Osteoblast (primary cell): ENCODE results near the gene SHCBP1L. TPM values are rescaled to one million over a fixed set of nuclear protein-coding genes. Genes with fewer than 3 reads are reported as not detected.

Experiments
- DNase-seq: peaks from one replicate; pipeline ENCODE4 v3.0.0; 2011; ENCODE audit warnings: low spot score, mixed read lengths; ENCODE audit not compliant: insufficient read length; ENCODE audit errors: missing footprints
- H2AFZ ChIP-seq: 2 replicates; pipeline ENCODE4 v1.6.0; 2011; ENCODE audit warnings: mild to moderate bottlenecking, low read length
- H3K27ac ChIP-seq: 2 replicates; pipeline ENCODE4 v1.5.1; 2011; ENCODE audit warnings: mild to moderate bottlenecking, low read depth, low read length, moderate library complexity
- H3K27me3 ChIP-seq: 2 replicates; pipeline ENCODE4 v1.6.0; 2012; ENCODE audit warnings: mild to moderate bottlenecking, control low read depth, inconsistent platforms, low read length, moderate library complexity; ENCODE audit not compliant: insufficient read depth
- H3K36me3 ChIP-seq: 2 replicates; pipeline ENCODE4 v1.5.1; 2011; ENCODE audit warnings: mild to moderate bottlenecking, low read length, control low read depth, moderate library complexity; ENCODE audit not compliant: insufficient read depth
- H3K4me1 ChIP-seq: 2 replicates; pipeline ENCODE4 v1.5.1; 2011; ENCODE audit warnings: mild to moderate bottlenecking, low read length, control low read depth, moderate library complexity; ENCODE audit not compliant: insufficient read depth
- H3K4me2 ChIP-seq: 2 replicates; pipeline ENCODE4 v1.6.0; 2011; ENCODE audit warnings: mild to moderate bottlenecking, low read length; ENCODE audit not compliant: insufficient read depth
- H3K4me3 ChIP-seq: fragments of 200-600 bp; sonication (generic); 3 replicates; pipeline ENCODE4 v1.5.1; 2012; ENCODE audit warnings: mild to moderate bottlenecking, low read length, inconsistent platforms; ENCODE audit not compliant: insufficient read depth
- H3K79me2 ChIP-seq: 2 replicates; pipeline ENCODE4 v1.6.0; 2012; ENCODE audit warnings: mild to moderate bottlenecking, low read length, control low read depth, inconsistent platforms; ENCODE audit not compliant: insufficient read depth
- H3K9me3 ChIP-seq: 2 replicates; pipeline ENCODE4 v1.5.1; 2011; ENCODE audit warnings: low read depth, low read length, control low read depth
- H4K20me1 ChIP-seq: 2 replicates; pipeline ENCODE4 v1.6.0; 2012; ENCODE audit warnings: mild to moderate bottlenecking, low read length, control low read depth; ENCODE audit not compliant: insufficient read depth
- total RNA-seq: library from RNA; depleted of rRNA; stranded (reverse); fragments of >200 nt; gene quantifications from 2 replicates; pipeline ENCODE4 v1.2.3, GENCODE V29; 2012
- TF ChIP-seq, protein P1 (sequence below): IDR thresholded peaks from 2 replicates; pipeline ENCODE4 v1.5.1; 2011; ENCODE audit warnings: mild to moderate bottlenecking, low read depth, low read length, moderate library complexity; ENCODE audit errors: extremely low read depth

SHCBP1L gene
- total RNA-seq, 1 donor = not detected

DNA sequence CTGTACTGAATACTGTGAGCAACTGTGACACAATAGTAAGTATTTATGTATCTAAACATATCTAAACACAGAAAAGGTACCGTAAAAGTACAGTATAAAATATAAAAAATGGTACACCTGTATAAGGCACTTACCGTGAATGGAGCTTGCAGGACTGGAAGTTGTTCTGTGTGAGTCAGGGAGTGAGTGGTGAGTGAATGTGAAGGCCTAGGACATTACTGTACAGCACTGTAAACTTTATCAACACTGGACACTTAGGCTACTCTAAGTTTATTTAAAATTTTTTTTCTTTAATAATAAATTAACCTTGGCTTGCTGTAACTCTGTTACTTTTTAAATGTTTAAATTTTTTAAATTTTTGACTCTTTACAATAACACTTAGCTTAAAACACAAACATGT is 24.5 kb upstream of the SHCBP1L start:
- H3K79me2 ChIP-seq = no peaks in the 10 kb centered on the region
- H3K9me3 ChIP-seq = no peaks in the 10 kb centered on the region
- H3K36me3 ChIP-seq = no peaks in the 10 kb centered on the region
- H3K27me3 ChIP-seq = no peaks in the 10 kb centered on the region
- TF ChIP-seq, protein P1, sequence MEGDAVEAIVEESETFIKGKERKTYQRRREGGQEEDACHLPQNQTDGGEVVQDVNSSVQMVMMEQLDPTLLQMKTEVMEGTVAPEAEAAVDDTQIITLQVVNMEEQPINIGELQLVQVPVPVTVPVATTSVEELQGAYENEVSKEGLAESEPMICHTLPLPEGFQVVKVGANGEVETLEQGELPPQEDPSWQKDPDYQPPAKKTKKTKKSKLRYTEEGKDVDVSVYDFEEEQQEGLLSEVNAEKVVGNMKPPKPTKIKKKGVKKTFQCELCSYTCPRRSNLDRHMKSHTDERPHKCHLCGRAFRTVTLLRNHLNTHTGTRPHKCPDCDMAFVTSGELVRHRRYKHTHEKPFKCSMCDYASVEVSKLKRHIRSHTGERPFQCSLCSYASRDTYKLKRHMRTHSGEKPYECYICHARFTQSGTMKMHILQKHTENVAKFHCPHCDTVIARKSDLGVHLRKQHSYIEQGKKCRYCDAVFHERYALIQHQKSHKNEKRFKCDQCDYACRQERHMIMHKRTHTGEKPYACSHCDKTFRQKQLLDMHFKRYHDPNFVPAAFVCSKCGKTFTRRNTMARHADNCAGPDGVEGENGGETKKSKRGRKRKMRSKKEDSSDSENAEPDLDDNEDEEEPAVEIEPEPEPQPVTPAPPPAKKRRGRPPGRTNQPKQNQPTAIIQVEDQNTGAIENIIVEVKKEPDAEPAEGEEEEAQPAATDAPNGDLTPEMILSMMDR = no peak
- H3K4me1 ChIP-seq = no peaks in the 10 kb centered on the region
- no peak overlapping the region for H3K4me3 ChIP-seq
- H3K27ac ChIP-seq = no peak overlapping the region
- H2AFZ ChIP-seq = no peak overlapping the region
- no peaks in the 10 kb centered on the region for H4K20me1 ChIP-seq
- DNase-seq = no peak
- H3K4me2 ChIP-seq = no peak overlapping the region

DNA sequence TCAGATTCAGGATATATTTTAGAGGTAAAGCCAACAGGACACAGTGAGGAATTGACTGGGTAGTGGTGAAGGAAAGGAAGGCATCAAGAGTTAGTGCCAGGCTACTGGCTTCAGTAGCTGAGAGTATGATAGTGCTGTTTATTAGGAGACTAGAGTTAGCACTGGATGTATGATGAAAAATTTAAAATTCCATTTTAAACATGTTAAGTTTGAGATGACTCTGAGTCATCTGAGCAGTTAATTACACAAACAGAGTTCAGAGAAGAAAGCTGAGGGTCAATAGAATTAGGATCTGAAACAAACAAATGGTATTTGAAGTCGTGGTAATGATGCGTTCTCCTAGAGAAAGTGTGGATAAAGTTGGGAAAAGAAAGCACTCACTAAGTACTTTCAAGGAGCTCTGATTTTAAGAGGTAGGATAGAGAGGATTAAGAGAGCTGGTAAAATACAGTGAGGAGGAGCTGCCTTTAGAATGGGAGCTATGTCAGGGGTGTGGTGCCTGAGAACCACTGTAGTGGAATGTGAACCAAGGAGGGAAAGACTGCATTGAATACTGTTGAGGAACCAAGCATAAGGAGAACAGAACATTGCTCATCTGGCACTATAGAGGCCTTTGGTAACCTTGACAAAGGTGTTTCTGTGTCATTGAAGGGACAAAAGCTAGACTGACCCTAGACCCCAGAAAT is 21.7 kb upstream of the SHCBP1L start:
- H3K4me1 ChIP-seq = no peaks in the 10 kb centered on the region
- H3K27me3 ChIP-seq = no peaks in the 10 kb centered on the region
- no peak for DNase-seq
- TF ChIP-seq, protein P1 = no peak
- no peaks in the 10 kb centered on the region for H4K20me1 ChIP-seq
- no peaks in the 10 kb centered on the region for H3K9me3 ChIP-seq
- H3K4me2 ChIP-seq = no peak overlapping the region
- no peak overlapping the region for H2AFZ ChIP-seq
- no peaks in the 10 kb centered on the region for H3K36me3 ChIP-seq
- no peaks in the 10 kb centered on the region for H3K79me2 ChIP-seq
- no peak overlapping the region for H3K27ac ChIP-seq
- no peak overlapping the region for H3K4me3 ChIP-seq

DNA sequence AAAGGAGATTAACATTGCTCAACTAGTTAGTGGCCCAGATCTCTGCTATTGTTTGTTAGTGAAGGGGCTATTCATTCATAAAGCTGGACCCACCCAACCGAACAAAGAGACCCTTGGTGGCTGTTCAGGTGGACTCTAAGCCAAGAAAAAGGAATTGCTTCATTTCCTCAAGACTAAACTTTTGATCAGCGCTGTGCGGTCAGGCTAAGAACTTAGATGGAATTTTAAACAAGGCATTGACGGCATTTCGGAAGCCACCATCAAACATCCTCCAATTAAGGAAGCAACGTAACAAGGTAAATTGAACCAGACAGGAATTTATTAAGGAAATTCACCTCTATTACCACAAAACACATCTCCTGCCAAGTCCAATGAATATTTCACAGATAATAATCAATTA is 19.9 kb upstream of the SHCBP1L start:
- Histone ChIP-seq H3K79me2 (no peaks in the 10 kb centered on the region), H4K20me1 (no peaks in the 10 kb centered on the region), H3K27me3 (no peaks in the 10 kb centered on the region), H3K4me1 (peaks cover 6% of the 10 kb centered on the region), H3K27ac (no peak overlapping the region), H2AFZ (no peak overlapping the region), H3K9me3 (no peaks in the 10 kb centered on the region), H3K4me2 (no peak overlapping the region), H3K4me3 (no peak overlapping the region), H3K36me3 (no peaks in the 10 kb centered on the region)
- TF ChIP-seq, protein P1 = no peak
- no peak for DNase-seq

DNA sequence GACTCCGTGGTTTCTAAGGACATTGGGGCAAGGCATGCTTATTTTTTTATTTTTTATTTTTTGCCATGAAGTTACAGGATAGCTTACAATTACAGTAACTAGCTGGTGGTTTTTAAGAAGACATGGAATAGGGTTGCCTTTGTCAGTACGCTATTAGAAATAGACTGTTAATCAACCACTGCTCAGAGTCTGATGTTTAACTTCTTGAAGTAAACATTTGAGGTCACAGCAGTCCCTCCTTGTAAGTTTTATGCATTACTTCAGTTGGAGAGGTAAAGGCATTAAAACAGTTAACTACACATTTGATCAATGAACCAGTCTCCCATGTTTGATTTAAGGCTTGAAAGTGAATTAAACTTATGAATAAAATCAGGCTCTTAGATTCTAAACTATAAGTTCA is 19.3 kb upstream of the SHCBP1L start:
- Histone ChIP-seq H3K9me3 (no peaks in the 10 kb centered on the region), H3K4me1 (peaks cover 6% of the 10 kb centered on the region), H4K20me1 (no peaks in the 10 kb centered on the region), H3K79me2 (no peaks in the 10 kb centered on the region), H2AFZ (no peak overlapping the region), H3K4me2 (no peak overlapping the region), H3K4me3 (no peak overlapping the region), H3K36me3 (no peaks in the 10 kb centered on the region), H3K27ac (no peak overlapping the region), H3K27me3 (no peaks in the 10 kb centered on the region)
- TF ChIP-seq, protein P1 = no peak
- DNase-seq = no peak
